Mesenchymal stem cell (in vitro differentiated cells and primary cell): ENCODE data around the gene EPHA2.
A peak's percentile ranks its signal among the peaks of the same experiment; 100 is the strongest.

ENCODE experiments used
- DNase-seq: peaks from one replicate; pipeline ENCODE4 v3.0.0-alpha.2; 2013
- H2AFZ ChIP-seq: one replicate; pipeline ENCODE4 v1.6.1; 2013; ENCODE audit warnings: low read depth, mild to moderate bottlenecking, control low read depth, inconsistent platforms, low read length, moderate library complexity
- H2AK5ac ChIP-seq: 2 replicates; pipeline ENCODE4 v1.6.1; 2013; ENCODE audit warnings: low read length, moderate library complexity, mild to moderate bottlenecking, inconsistent platforms; ENCODE audit not compliant: severe bottlenecking
- H2BK120ac ChIP-seq: one replicate; pipeline ENCODE4 v1.6.1; 2013; ENCODE audit warnings: low read depth, mild to moderate bottlenecking, inconsistent platforms, low read length, moderate library complexity
- H2BK12ac ChIP-seq, 2 experiments: one replicate each; pipeline ENCODE4 v1.6.1; 2013; ENCODE audit warnings: inconsistent platforms in 2 of 2, low read length in 2 of 2, mild to moderate bottlenecking in 2 of 2, moderate library complexity in 2 of 2, control low read depth in 1 of 2
- H2BK15ac ChIP-seq: one replicate; pipeline ENCODE4 v1.6.1; 2013; ENCODE audit warnings: mild to moderate bottlenecking, low read depth, inconsistent platforms; ENCODE audit not compliant: poor library complexity, severe bottlenecking
- H2BK5ac ChIP-seq: 2 replicates; pipeline ENCODE4 v1.6.1; 2013; ENCODE audit warnings: low read depth, mild to moderate bottlenecking, low read length, control low read depth, inconsistent platforms; ENCODE audit not compliant: poor library complexity, severe bottlenecking
- H3K14ac ChIP-seq, 2 experiments: one replicate each; pipeline ENCODE4 v1.6.1; 2013; ENCODE audit warnings: inconsistent platforms in 2 of 2, low read length in 2 of 2, control low read depth in 1 of 2, mild to moderate bottlenecking in 1 of 2, moderate library complexity in 1 of 2
- H3K18ac ChIP-seq, 2 experiments: one replicate each; pipeline ENCODE4 v1.6.1; 2013; ENCODE audit warnings: inconsistent platforms in 2 of 2, low read length in 2 of 2, control low read depth in 1 of 2, low read depth in 1 of 2, mild to moderate bottlenecking in 1 of 2
- H3K23ac ChIP-seq, 2 experiments: one replicate each; pipeline ENCODE4 v1.6.1; 2013; ENCODE audit warnings: inconsistent platforms in 2 of 2, low read length in 2 of 2, mild to moderate bottlenecking in 2 of 2, moderate library complexity in 2 of 2, control low read depth in 1 of 2
- H3K27ac ChIP-seq: 2 replicates; pipeline ENCODE4 v1.5.1; 2013; ENCODE audit warnings: mild to moderate bottlenecking, moderate library complexity, low read length, control low read depth, inconsistent platforms; ENCODE audit not compliant: poor library complexity, severe bottlenecking
- H3K27me3 ChIP-seq, 2 experiments: 2 replicates each; pipeline versions ENCODE4 v1.6.1 to v1.7.0; 2013; ENCODE audit warnings: low read length in 2 of 2, mild to moderate bottlenecking in 2 of 2, moderate library complexity in 2 of 2, control low read depth in 1 of 2, inconsistent platforms in 1 of 2; ENCODE audit not compliant: control insufficient read depth in 1 of 2, insufficient read depth in 1 of 2
- H3K36me3 ChIP-seq, 2 experiments: 2 replicates each; pipeline versions ENCODE4 v1.6.1 to v1.7.0; 2013; ENCODE audit warnings: low read length in 2 of 2, control low read depth in 1 of 2, inconsistent platforms in 1 of 2, low read depth in 1 of 2, mild to moderate bottlenecking in 1 of 2; ENCODE audit not compliant: insufficient read depth in 2 of 2, control insufficient read depth in 1 of 2
- H3K4ac ChIP-seq, 2 experiments: one replicate each; pipeline ENCODE4 v1.6.1; 2013; ENCODE audit warnings: inconsistent platforms in 2 of 2, low read length in 2 of 2, mild to moderate bottlenecking in 2 of 2, moderate library complexity in 2 of 2, control low read depth in 1 of 2, low read depth in 1 of 2
- H3K4me1 ChIP-seq: 2 replicates; pipeline ENCODE4 v1.6.1; 2013; ENCODE audit warnings: low read depth, low read length, control low read depth; ENCODE audit not compliant: control insufficient read depth, insufficient read depth
- H3K4me2 ChIP-seq: 2 replicates; pipeline ENCODE4 v1.6.1; 2013; ENCODE audit warnings: low read length, mild to moderate bottlenecking, inconsistent platforms; ENCODE audit not compliant: poor library complexity, severe bottlenecking
- H3K4me3 ChIP-seq, 2 experiments: 2 replicates each; pipeline versions ENCODE4 v1.5.1 to v1.7.0; 2013; ENCODE audit warnings: low read length in 2 of 2, mild to moderate bottlenecking in 2 of 2, control low read depth in 1 of 2, low read depth in 1 of 2; ENCODE audit not compliant: insufficient read depth in 1 of 2
- H3K79me1 ChIP-seq: replicated peaks from 2 replicates; pipeline ENCODE4 v1.6.1; 2013; ENCODE audit warnings: mild to moderate bottlenecking, control low read depth, low read length, inconsistent platforms; ENCODE audit not compliant: poor library complexity, severe bottlenecking
- H3K9ac ChIP-seq: 2 replicates; pipeline ENCODE4 v1.7.0; 2013; ENCODE audit warnings: mild to moderate bottlenecking, low read length, moderate library complexity
- H3K9me3 ChIP-seq: 2 replicates; pipeline ENCODE4 v1.7.0; 2013; ENCODE audit warnings: mild to moderate bottlenecking, low read length; ENCODE audit not compliant: control insufficient read depth
- H4K8ac ChIP-seq: one replicate; pipeline ENCODE4 v1.6.1; 2013; ENCODE audit warnings: inconsistent platforms, mild to moderate bottlenecking, low read length, moderate library complexity
- H4K91ac ChIP-seq: one replicate; pipeline ENCODE4 v1.6.1; 2013; ENCODE audit warnings: mild to moderate bottlenecking, low read length, inconsistent platforms
- WGBS: methylation state at CpG from one replicate; pipeline ENCODE4 v1.1.7; 2013; ENCODE audit warnings: mixed read lengths; 5-methylcytosine and 5-hydroxymethylcytosine counted together

EPHA2 gene

GRCh38 chr1:16173447-16174260 is 17.8 kb upstream of the EPHA2 start:
- peak overlapping the region; percentile 55 for H3K9ac ChIP-seq
- peak overlapping the region; percentile 76 for H4K8ac ChIP-seq
- no peak overlapping the region for H3K4me3 ChIP-seq
- WGBS: 47% methylated on average over 12 of the region's 12 CpGs
- peak overlapping the region; percentile 94 for H4K91ac ChIP-seq
- H3K4ac ChIP-seq: peak overlapping the region; percentile 56 to 88
- H3K4me1 ChIP-seq: peaks cover 52% of the 10 kb centered on the region
- H2AK5ac ChIP-seq: peak overlapping the region; percentile 97
- no peak overlapping the region for H3K23ac ChIP-seq
- peak; percentile 76 for DNase-seq
- peak overlapping the region; percentile 83 for H2BK120ac ChIP-seq
- no peaks in the 10 kb centered on the region for H3K36me3 ChIP-seq
- H2AFZ ChIP-seq: no peak overlapping the region
- peak overlapping the region in 1 of 2 experiments; percentile 8 for H3K14ac ChIP-seq
- peaks cover 0 to 7% of the 10 kb centered on the region in 2 experiments for H3K27me3 ChIP-seq
- peak overlapping the region; percentile 11 for H3K27ac ChIP-seq
- H3K9me3 ChIP-seq: no peaks in the 10 kb centered on the region
- H3K18ac ChIP-seq: peak overlapping the region; percentile 86 to 93
- no peak overlapping the region for H3K4me2 ChIP-seq
- H2BK15ac ChIP-seq: peak overlapping the region; percentile 98
- H2BK12ac ChIP-seq: peak overlapping the region; percentile 60 to 99
- peaks cover 2% of the 10 kb centered on the region for H3K79me1 ChIP-seq
- H2BK5ac ChIP-seq: peak overlapping the region; percentile 21

- Histone ChIP-seq H3K4me1 (peaks cover 53% of the 10 kb centered on the region), H2AFZ (no peak overlapping the region), H3K4me2 (no peak overlapping the region), H3K4me3 (no peak overlapping the region), H3K18ac (peak overlapping the region; percentile 86 to 93), H3K9ac (peak overlapping the region; percentile 55), H2AK5ac (peak overlapping the region; percentile 97), H3K9me3 (no peaks in the 10 kb centered on the region), H3K4ac (peak overlapping the region; percentile 56 to 88), H2BK120ac (peak overlapping the region; percentile 80), H3K27ac (peak overlapping the region; percentile 3), H4K91ac (peak overlapping the region; percentile 94), H3K36me3 (no peaks in the 10 kb centered on the region), H2BK15ac (peak overlapping the region; percentile 98), H3K14ac (peak overlapping the region in 1 of 2 experiments; percentile 79), H3K23ac (peak overlapping the region in 1 of 2 experiments; percentile 34), H2BK5ac (peak overlapping the region; percentile 21), H3K79me1 (peaks cover 2% of the 10 kb centered on the region), H4K8ac (peak overlapping the region; percentile 70), H2BK12ac (peak overlapping the region; percentile 60 to 99), H3K27me3 (peaks cover 0 to 10% of the 10 kb centered on the region in 2 experiments)
- WGBS: 62% methylated on average over 12 of the region's 14 CpGs
- peak; percentile 74 for DNase-seq
Measured at GRCh38 chr1:16172964-16173446, 17.1 kb upstream of the EPHA2 start.

GRCh38 chr1:16172218-16172830 is 16.5 kb upstream of the EPHA2 start:
- Histone ChIP-seq H3K4me3 (no peak overlapping the region), H2BK5ac (no peak overlapping the region), H3K9me3 (no peaks in the 10 kb centered on the region), H3K14ac (peak overlapping the region in 1 of 2 experiments; percentile 61), H3K4ac (peak overlapping the region in 1 of 2 experiments; percentile 13), H3K9ac (no peak overlapping the region), H2AFZ (no peak overlapping the region), H3K79me1 (peaks cover 2% of the 10 kb centered on the region), H2BK12ac (peak overlapping the region in 1 of 2 experiments; percentile 76), H3K27me3 (peaks cover 0 to 10% of the 10 kb centered on the region in 2 experiments), H4K91ac (peak overlapping the region; percentile 36), H4K8ac (no peak overlapping the region), H3K36me3 (no peaks in the 10 kb centered on the region), H3K18ac (peak overlapping the region in 1 of 2 experiments; percentile 48), H3K4me2 (no peak overlapping the region), H2BK120ac (peak overlapping the region; percentile 24), H2BK15ac (peak overlapping the region; percentile 82), H2AK5ac (peak overlapping the region; percentile 84), H3K4me1 (peaks cover 50% of the 10 kb centered on the region), H3K27ac (no peak overlapping the region), H3K23ac (no peak overlapping the region)
- WGBS: 97% methylated on average over 15 of the region's 15 CpGs
- DNase-seq: no peak
